ACC112 (cell line): Measurements from ENCODE around the gene RYR2.

Experiments used
- H2AFZ ChIP-seq: fragments of 200-600 bp; sonication (generic); one replicate; pipeline ENCODE4 v1.6.0; 2017; ENCODE audit warnings: antibody characterized with exemption, low read length; ENCODE audit not compliant: unreplicated experiment
- H3K27ac ChIP-seq: fragments of 200-600 bp; sonication (generic); 2 replicates; pipeline ENCODE4 v1.5.1; 2014; ENCODE audit warnings: low read depth, mild to moderate bottlenecking, antibody characterized with exemption, low read length, moderate library complexity
- H3K27me3 ChIP-seq: fragments of 200-600 bp; sonication (generic); 2 replicates; pipeline ENCODE4 v1.6.1; 2014; ENCODE audit warnings: mild to moderate bottlenecking, antibody characterized with exemption, low read length, moderate library complexity, mixed read lengths; ENCODE audit not compliant: insufficient read depth
- H3K36me3 ChIP-seq: fragments of 200-600 bp; sonication (generic); 2 replicates; pipeline ENCODE4 v1.6.1; 2016; ENCODE audit warnings: mild to moderate bottlenecking, antibody characterized with exemption, low read length, moderate library complexity, mixed read lengths; ENCODE audit not compliant: insufficient read depth
- H3K4me1 ChIP-seq: fragments of 200-600 bp; sonication (generic); one replicate; pipeline ENCODE4 v1.6.1; 2016; ENCODE audit warnings: low read length, mixed read lengths; ENCODE audit not compliant: insufficient read depth, unreplicated experiment, control insufficient read depth
- H3K4me3 ChIP-seq: fragments of 200-600 bp; sonication (generic); 2 replicates; pipeline ENCODE4 v1.5.1; 2014; ENCODE audit warnings: mild to moderate bottlenecking, low read depth, low read length
- H3K79me2 ChIP-seq: fragments of 200-600 bp; sonication (generic); one replicate; pipeline ENCODE4 v1.6.0; 2016; ENCODE audit warnings: low read length; ENCODE audit not compliant: control insufficient read depth, unreplicated experiment, insufficient read depth

Gene RYR2

DNA sequence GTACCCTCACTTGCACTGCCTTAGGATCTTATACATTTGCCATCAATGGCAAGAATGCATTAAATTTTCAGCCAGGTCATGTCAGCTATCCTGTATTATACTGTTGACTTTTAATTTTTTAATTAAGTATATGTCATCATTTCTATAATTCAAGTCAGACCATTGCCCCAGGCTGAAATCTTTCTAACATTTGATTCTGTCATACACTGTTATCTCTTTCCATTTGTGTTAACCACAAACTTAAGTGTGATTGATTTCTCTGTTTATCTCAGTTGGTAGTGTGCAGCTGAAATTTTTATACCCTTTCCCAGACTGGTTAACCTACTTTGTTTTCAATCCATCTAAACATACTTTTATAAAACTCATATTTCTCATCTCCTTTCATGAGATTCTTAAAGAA lies 695.5 kb downstream of the RYR2 start:
- Histone ChIP-seq H3K27ac (no peak overlapping the region), H3K4me1 (no peaks in the 10 kb centered on the region), H2AFZ (no peak overlapping the region), H3K79me2 (no peaks in the 10 kb centered on the region), H3K4me3 (no peak overlapping the region), H3K27me3 (no peaks in the 10 kb centered on the region), H3K36me3 (no peaks in the 10 kb centered on the region)

DNA sequence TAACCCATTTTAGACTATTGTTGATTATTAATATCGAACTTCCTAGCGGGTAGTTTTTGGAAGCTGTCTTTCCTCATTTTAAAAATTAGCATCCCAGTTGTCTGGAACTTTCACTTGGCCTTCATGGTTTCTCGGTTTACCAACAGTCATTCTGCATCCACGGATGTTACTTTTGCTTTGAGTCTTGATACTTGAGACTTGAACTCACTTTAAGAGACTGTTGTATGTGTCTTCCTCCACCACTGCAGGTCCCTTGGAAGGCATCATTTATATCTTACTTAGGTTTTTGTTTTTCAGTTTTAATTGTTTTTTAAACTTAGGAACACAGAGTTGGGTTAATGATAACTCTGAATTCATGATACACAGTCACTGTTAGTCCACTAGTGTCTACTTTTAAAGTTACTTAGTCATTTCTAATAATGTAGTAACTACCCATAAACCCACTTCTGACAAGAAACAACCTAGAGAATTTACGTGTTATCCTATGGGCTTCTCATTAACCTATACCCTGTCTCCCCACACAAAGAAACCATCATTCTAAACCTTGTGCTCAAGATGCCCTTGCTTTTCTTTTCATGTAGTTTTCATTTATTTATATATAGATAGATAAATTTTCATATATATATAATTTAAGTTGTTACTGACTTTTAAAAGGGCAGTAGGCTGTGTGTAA lies 696.1 kb downstream of the RYR2 start:
- Histone ChIP-seq H3K27ac (no peak overlapping the region), H3K4me3 (no peak overlapping the region), H2AFZ (no peak overlapping the region)

DNA sequence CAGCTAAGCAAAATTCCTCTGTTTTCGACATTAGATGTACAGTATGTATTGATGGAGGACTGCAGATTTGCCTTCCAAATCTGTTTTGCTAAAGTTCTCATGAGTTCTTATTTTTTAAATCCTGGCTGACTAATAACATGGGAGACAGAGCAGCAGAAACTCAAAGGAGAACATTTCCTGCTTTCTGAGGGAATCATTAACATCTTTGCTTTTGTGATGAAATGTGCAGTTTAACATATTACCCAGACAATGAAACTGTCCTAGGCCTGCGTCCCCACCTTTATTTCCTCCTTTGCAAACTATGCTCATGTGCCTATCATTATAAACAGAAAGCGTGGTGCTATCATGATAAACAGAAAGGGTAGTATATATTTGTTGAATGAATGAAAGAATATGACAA lies 698.9 kb downstream of the RYR2 start:
- Histone ChIP-seq H3K4me3 (no peak overlapping the region), H3K27me3 (no peaks in the 10 kb centered on the region), H2AFZ (no peak overlapping the region), H3K36me3 (no peaks in the 10 kb centered on the region), H3K79me2 (no peaks in the 10 kb centered on the region), H3K27ac (no peak overlapping the region), H3K4me1 (no peaks in the 10 kb centered on the region)

More for the DNA sequence above, 696.1 kb downstream of the RYR2 start:
- no peaks in the 10 kb centered on the region for H3K79me2 ChIP-seq
- no peaks in the 10 kb centered on the region for H3K4me1 ChIP-seq
- no peaks in the 10 kb centered on the region for H3K36me3 ChIP-seq
- H3K27me3 ChIP-seq, result no peaks in the 10 kb centered on the region

DNA sequence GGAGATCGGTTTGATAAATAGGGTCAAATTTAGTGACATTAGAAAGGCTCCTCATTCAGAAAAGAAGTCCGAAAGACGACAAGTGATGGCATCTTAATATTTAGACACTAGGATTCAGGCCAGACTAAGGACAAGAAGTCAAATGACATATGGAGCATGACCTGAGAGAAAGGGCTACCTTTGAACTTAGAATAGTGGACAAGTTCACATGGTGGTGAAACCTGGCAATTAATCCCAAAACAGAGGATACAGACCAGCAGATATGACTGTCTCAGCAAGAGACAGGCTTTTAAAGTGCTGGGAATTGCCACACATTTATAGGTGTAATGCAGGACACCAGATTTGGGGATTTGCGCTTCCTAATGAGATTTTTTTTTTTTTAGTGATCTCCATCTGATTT lies 703.6 kb downstream of the RYR2 start:
- H3K79me2 ChIP-seq, result no peaks in the 10 kb centered on the region
- no peak overlapping the region for H2AFZ ChIP-seq
- no peaks in the 10 kb centered on the region for H3K36me3 ChIP-seq
- no peak overlapping the region for H3K4me3 ChIP-seq
- no peak overlapping the region for H3K27ac ChIP-seq
- H3K4me1 ChIP-seq, result no peaks in the 10 kb centered on the region
- H3K27me3 ChIP-seq, result no peaks in the 10 kb centered on the region

DNA sequence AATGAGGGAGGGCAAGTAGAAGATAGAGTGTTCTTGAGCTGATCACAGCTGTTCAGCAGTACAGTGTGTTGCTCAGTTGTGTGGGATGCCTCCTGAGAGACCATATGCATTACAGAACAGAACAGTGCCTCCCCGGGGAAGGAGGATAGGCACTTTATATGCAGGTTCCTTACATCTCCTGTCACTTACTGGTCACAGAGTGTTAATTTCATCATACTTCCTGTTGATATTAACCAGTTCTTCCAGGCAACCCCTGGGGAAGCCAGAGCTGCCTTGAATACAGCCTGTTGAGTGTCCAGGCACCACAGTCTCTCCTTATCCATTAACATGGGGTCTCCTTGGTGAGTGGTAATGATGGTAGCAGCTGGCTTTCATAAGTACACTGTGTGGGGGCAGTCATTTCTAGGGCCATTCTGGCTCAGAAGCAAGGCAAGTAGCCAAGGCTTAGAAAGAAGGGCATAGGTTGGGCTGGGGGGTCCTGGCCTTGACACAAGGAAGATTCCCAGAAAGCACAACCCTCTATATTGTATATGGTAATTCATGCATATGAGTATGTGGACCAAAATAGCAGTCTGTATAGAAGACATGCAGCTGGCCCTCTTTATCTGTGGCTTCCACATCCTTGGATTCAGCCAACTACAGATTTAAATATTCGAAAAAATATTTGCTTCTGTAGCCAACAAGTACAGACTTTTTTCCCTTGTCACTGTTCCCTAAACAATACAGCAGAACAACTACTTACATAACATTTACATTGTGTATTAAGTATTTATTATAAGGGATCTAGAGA lies 706.4 kb downstream of the RYR2 start:
- Histone ChIP-seq H3K27ac (no peak overlapping the region), H3K27me3 (no peaks in the 10 kb centered on the region), H3K36me3 (no peaks in the 10 kb centered on the region), H3K79me2 (no peaks in the 10 kb centered on the region), H2AFZ (no peak overlapping the region), H3K4me3 (no peak overlapping the region), H3K4me1 (no peaks in the 10 kb centered on the region)

DNA sequence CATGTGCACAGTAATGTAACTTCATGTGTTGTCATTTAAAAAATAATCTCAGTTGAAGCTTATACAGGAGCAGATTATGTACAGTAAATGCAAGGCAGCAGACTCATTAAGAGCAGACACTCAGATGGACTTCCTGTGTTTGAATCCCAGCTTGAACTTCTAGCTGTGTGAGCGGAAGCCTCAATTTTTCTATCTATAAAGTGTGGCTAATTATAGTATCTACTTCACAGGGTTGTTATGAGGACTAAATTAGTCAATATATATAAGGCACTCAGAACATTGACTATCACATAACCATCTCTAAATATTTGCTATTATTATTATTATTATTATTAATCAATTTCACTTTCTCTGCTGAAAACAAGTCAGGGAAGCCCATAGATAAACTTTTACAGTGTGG lies 707.1 kb downstream of the RYR2 start:
- Histone ChIP-seq H3K4me3 (no peak overlapping the region), H3K27me3 (no peaks in the 10 kb centered on the region)

DNA sequence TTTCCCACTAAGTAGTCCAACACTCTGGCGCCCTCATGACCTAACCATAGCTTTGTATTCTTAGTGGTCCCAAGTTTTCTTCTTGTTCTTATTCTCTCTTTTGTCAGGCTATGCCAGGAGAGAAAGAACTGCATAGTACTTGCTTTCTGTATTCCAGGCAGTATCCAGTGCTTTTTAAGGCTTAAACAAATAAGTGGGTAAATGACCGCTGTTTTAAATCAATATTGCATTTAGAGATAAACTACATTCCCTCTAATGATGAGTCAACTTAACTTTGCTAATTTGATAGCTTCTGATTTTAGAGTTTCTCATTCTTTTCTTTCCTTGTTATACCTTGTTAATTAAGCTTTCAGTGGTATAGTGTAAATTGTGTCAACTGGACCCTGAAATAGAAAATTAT lies 709.1 kb downstream of the RYR2 start:
- Histone ChIP-seq H3K27ac (no peak overlapping the region), H2AFZ (no peak overlapping the region), H3K79me2 (no peaks in the 10 kb centered on the region), H3K27me3 (no peaks in the 10 kb centered on the region), H3K4me3 (no peak overlapping the region), H3K36me3 (no peaks in the 10 kb centered on the region), H3K4me1 (no peaks in the 10 kb centered on the region)

More for the DNA sequence above, 707.1 kb downstream of the RYR2 start:
- Histone ChIP-seq H3K4me1 (no peaks in the 10 kb centered on the region), H3K27ac (no peak overlapping the region), H3K36me3 (no peaks in the 10 kb centered on the region), H2AFZ (no peak overlapping the region), H3K79me2 (no peaks in the 10 kb centered on the region)

DNA sequence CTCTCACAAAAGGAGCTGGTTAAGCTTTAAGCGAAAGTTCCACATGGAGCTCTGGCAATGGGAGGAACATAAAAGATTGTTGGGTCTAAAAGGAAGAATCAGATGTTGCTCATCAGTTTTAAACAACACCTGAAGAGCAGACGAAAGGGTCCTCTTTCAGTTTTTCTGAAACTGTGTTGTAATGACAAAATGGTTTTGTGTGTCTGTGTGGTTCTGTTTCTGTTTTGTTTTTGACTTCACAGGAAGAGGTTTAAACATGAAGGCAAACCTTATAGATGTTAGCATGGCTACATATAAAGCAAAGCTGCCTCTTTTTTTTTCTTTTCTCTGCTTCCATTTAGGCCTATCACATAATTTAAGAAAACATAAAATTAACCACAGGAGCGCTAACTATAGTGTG lies 712.6 kb downstream of the RYR2 start:
- H3K4me1 ChIP-seq, result no peaks in the 10 kb centered on the region
- no peak overlapping the region for H3K27ac ChIP-seq
- no peaks in the 10 kb centered on the region for H3K79me2 ChIP-seq
- H3K4me3 ChIP-seq, result no peak overlapping the region
- H2AFZ ChIP-seq, result no peak overlapping the region
- H3K36me3 ChIP-seq, result no peaks in the 10 kb centered on the region
- H3K27me3 ChIP-seq, result no peaks in the 10 kb centered on the region

DNA sequence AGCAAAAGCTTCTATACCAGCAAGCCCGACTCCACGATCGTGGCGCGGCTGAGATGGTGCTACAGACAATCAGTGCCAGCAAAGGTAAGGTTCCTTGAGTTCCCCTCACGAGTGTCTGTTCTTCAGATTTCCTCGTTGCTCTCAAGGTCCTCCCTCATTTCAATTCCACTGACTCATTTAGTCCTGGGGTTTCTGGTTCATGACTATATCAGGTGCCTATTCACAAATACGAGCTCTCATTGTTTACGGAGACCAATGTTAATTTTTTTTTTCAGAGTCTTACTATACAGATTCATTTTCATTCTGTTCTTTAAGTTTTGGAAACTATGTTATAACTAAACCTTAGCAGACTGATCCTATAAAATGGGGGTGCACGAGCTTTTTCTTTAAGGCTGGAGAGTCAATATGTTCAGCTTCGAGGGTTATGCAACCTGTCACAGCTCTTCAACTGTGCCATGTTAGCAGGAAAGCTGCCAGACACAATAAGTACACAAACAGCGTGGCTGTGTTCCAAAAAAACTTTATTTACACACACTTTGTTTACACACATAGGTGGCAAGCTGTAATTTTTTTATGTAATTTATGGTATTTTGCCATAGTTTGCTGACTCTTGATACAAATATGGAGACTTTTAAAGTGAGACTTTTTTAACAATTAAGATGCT lies 714.5 kb downstream of the RYR2 start:
- no peaks in the 10 kb centered on the region for H3K79me2 ChIP-seq
- H3K4me3 ChIP-seq, result no peak overlapping the region
- H3K27ac ChIP-seq, result no peak overlapping the region
- no peak overlapping the region for H2AFZ ChIP-seq
- no peaks in the 10 kb centered on the region for H3K27me3 ChIP-seq
- no peaks in the 10 kb centered on the region for H3K4me1 ChIP-seq
- H3K36me3 ChIP-seq, result no peaks in the 10 kb centered on the region

DNA sequence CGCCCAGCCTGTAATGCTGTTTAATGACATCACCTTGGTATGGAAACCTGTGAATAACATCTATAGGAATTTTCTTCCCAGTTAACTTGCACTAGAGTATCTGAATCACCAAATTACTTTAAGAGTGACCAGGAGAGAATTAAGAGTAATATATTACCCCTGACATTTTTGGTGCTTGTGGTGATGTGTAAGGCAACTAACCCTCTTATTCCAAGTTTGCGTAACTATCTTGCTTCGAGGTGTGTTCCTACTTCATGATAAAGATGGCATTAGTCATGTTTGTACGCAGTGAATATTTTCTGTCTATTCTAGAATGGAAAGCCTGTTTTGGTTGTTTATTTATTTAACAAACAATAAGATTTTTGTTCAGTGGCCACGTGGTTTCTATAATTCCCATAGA lies 717.4 kb downstream of the RYR2 start:
- no peak overlapping the region for H2AFZ ChIP-seq
- H3K79me2 ChIP-seq, result no peaks in the 10 kb centered on the region
- H3K27ac ChIP-seq, result no peak overlapping the region

DNA sequence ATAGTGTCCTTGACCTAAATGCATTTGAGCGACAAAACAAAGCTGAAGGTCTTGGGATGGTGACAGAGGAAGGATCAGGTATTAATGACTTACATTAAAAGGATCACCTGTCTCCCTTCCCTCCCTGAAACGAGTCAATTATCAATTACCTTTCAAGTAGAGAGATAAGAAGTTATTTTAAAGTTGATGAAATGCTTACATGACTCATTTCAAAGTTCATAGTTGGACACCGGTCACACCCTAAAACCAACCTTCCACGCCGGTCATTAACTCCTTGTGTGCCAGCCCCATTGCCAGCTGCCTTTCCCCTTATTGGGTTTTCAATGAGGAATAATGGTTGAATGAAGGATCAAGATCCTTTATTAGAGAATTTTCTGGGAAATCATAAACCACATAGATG lies 719.0 kb downstream of the RYR2 start:
- Histone ChIP-seq H3K27ac (no peak overlapping the region), H2AFZ (no peak overlapping the region), H3K36me3 (no peaks in the 10 kb centered on the region), H3K4me1 (no peaks in the 10 kb centered on the region), H3K27me3 (no peaks in the 10 kb centered on the region), H3K4me3 (no peak overlapping the region), H3K79me2 (no peaks in the 10 kb centered on the region)

More for the DNA sequence above, 717.4 kb downstream of the RYR2 start:
- Histone ChIP-seq H3K36me3 (no peaks in the 10 kb centered on the region), H3K4me3 (no peak overlapping the region), H3K4me1 (no peaks in the 10 kb centered on the region), H3K27me3 (no peaks in the 10 kb centered on the region)
